ENCODE data around the gene TSPAN3. TPM values are rescaled to one million over a fixed set of nuclear protein-coding genes. Genes with fewer than 3 reads are reported as not detected.

The TSPAN3 gene
- total RNA-seq, 2 experiments from 2014 or later = 21.9 to 24.9 TPM

GRCh38 chr15:77035584-77035983 is 35.3 kb downstream of the TSPAN3 start:
- H3K27me3 Mint-ChIP-seq (ENCODE audit: low read depth) = no peaks in the 10 kb centered on the region
- CTCF ChIA-PET = interaction anchor here (1.0 to 4.4 kb wide), 16 partner anchors 10 to 462 kb away, joined by 3 to 34 read pairs (median 6); no protein-coding TSS in a partner anchor

GRCh38 chr15:77034695-77035489 is 36.0 kb downstream of the TSPAN3 start:
- Mint-ChIP-seq H3K4me1 (ENCODE audit: low read depth) (no peaks in the 10 kb centered on the region), H3K36me3 (ENCODE audit: low read depth) (peaks cover 31% of the 10 kb centered on the region), H3K4me3 (no peak overlapping the region), H3K27me3 (ENCODE audit: low read depth) (no peaks in the 10 kb centered on the region), H3K27ac (peak overlapping the region; percentile 65), H3K9me3 (peaks cover 9% of the 10 kb centered on the region)
- peak; percentile 65 for DNase-seq
- CTCF ChIA-PET = interaction anchor here (0.6 to 4.4 kb wide), 18 partner anchors 11 to 508 kb away, joined by 3 to 34 read pairs (median 5); no protein-coding TSS in a partner anchor
- intact Hi-C loops (cut with micrococcal nuclease) = no loop called here

More at GRCh38 chr15:77035584-77035983, 35.3 kb downstream of the TSPAN3 start:
- intact Hi-C loops (cut with micrococcal nuclease) = no loop called here
- DNase-seq = no peak
- H3K4me1 Mint-ChIP-seq (ENCODE audit: low read depth) = peaks cover under 1% of the 10 kb centered on the region
- peak overlapping the region; percentile 61 for H3K27ac Mint-ChIP-seq
- H3K9me3 Mint-ChIP-seq = peaks cover 9% of the 10 kb centered on the region
- no peak overlapping the region for H3K4me3 Mint-ChIP-seq
- peaks cover 31% of the 10 kb centered on the region for H3K36me3 Mint-ChIP-seq (ENCODE audit: low read depth)

GRCh38 chr15:77033729-77034671 is 36.9 kb downstream of the TSPAN3 start:
- Mint-ChIP-seq H3K36me3 (ENCODE audit: low read depth) (peaks cover 30% of the 10 kb centered on the region), H3K9me3 (peaks cover 9% of the 10 kb centered on the region), H3K4me3 (no peak overlapping the region), H3K27me3 (ENCODE audit: low read depth) (no peaks in the 10 kb centered on the region), H3K4me1 (ENCODE audit: low read depth) (no peaks in the 10 kb centered on the region), H3K27ac (peak overlapping the region; percentile 79)
- intact Hi-C loops (cut with micrococcal nuclease) = no loop called here
- no peak for DNase-seq
- CTCF ChIA-PET = interaction anchor here (0.6 to 4.4 kb wide), 14 partner anchors 11 to 509 kb away, joined by 3 to 34 read pairs (median 6); no protein-coding TSS in a partner anchor

GRCh38 chr15:77033417-77033728 is 37.5 kb downstream of the TSPAN3 start:
- peaks cover 28% of the 10 kb centered on the region for H3K36me3 Mint-ChIP-seq (ENCODE audit: low read depth)
- intact Hi-C loops (cut with micrococcal nuclease) = no loop called here
- CTCF ChIA-PET = interaction anchor here (0.9 to 4.4 kb wide), 3 partner anchors 10 to 59 kb away, joined by 8 to 34 read pairs (median 14); no protein-coding TSS in a partner anchor
- DNase-seq = peak; percentile 4
- H3K27me3 Mint-ChIP-seq (ENCODE audit: low read depth) = no peaks in the 10 kb centered on the region
- no peaks in the 10 kb centered on the region for H3K4me1 Mint-ChIP-seq (ENCODE audit: low read depth)
- no peak overlapping the region for H3K27ac Mint-ChIP-seq
- peaks cover 9% of the 10 kb centered on the region for H3K9me3 Mint-ChIP-seq
- H3K4me3 Mint-ChIP-seq = no peak overlapping the region

- H3K9me3 Mint-ChIP-seq = peaks cover 7% of the 10 kb centered on the region
- no peaks in the 10 kb centered on the region for H3K4me1 Mint-ChIP-seq (ENCODE audit: low read depth)
- intact Hi-C loops (cut with micrococcal nuclease) = no loop called here
- CTCF ChIA-PET = interaction anchor here (0.7 to 4.4 kb wide), 5 partner anchors 10 to 59 kb away, joined by 3 to 34 read pairs (median 14); no protein-coding TSS in a partner anchor
- H3K27me3 Mint-ChIP-seq (ENCODE audit: low read depth) = no peaks in the 10 kb centered on the region
- H3K27ac Mint-ChIP-seq = no peak overlapping the region
- H3K36me3 Mint-ChIP-seq (ENCODE audit: low read depth) = peaks cover 25% of the 10 kb centered on the region
- DNase-seq = peak; percentile 4
- no peak overlapping the region for H3K4me3 Mint-ChIP-seq
Measured at GRCh38 chr15:77032647-77033416, 38.1 kb downstream of the TSPAN3 start.

GRCh38 chr15:77032052-77032646 is 38.8 kb downstream of the TSPAN3 start:
- peaks cover 20% of the 10 kb centered on the region for H3K36me3 Mint-ChIP-seq (ENCODE audit: low read depth)
- H3K4me3 Mint-ChIP-seq = no peak overlapping the region
- H3K9me3 Mint-ChIP-seq = peaks cover under 1% of the 10 kb centered on the region
- intact Hi-C loops (cut with micrococcal nuclease) = no loop called here
- no peaks in the 10 kb centered on the region for H3K4me1 Mint-ChIP-seq (ENCODE audit: low read depth)
- H3K27ac Mint-ChIP-seq = peak overlapping the region; percentile 47
- CTCF ChIA-PET = interaction anchor here (0.7 to 2.3 kb wide), 4 partner anchors 13 to 91 kb away, joined by 3 to 16 read pairs (median 4); no protein-coding TSS in a partner anchor
- H3K27me3 Mint-ChIP-seq (ENCODE audit: low read depth) = no peaks in the 10 kb centered on the region
- peak; percentile 2 for DNase-seq

- intact Hi-C loops (cut with micrococcal nuclease) = no loop called here
- Mint-ChIP-seq H3K27me3 (ENCODE audit: low read depth) (no peaks in the 10 kb centered on the region), H3K9me3 (no peaks in the 10 kb centered on the region), H3K4me3 (no peak overlapping the region), H3K4me1 (ENCODE audit: low read depth) (no peaks in the 10 kb centered on the region), H3K36me3 (ENCODE audit: low read depth) (peaks cover 14% of the 10 kb centered on the region), H3K27ac (peak overlapping the region; percentile 66)
- CTCF ChIA-PET = interaction anchor here (0.6 to 2.3 kb wide), 5 partner anchors 29 to 1462 kb away, joined by 3 to 16 read pairs (median 5); no protein-coding TSS in a partner anchor
- peak; percentile 69 for DNase-seq
Measured at GRCh38 chr15:77031376-77032050, 39.4 kb downstream of the TSPAN3 start.

GRCh38 chr15:77030928-77031375 is 40.0 kb downstream of the TSPAN3 start:
- H3K4me3 Mint-ChIP-seq = no peak overlapping the region
- DNase-seq = peak; percentile 3
- H3K4me1 Mint-ChIP-seq (ENCODE audit: low read depth) = no peaks in the 10 kb centered on the region
- H3K27me3 Mint-ChIP-seq (ENCODE audit: low read depth) = no peaks in the 10 kb centered on the region
- CTCF ChIA-PET = interaction anchor here (0.6 to 2.3 kb wide), 5 partner anchors 28 to 1462 kb away, joined by 3 to 16 read pairs (median 5); no protein-coding TSS in a partner anchor
- H3K27ac Mint-ChIP-seq = peak overlapping the region; percentile 66
- peaks cover 9% of the 10 kb centered on the region for H3K36me3 Mint-ChIP-seq (ENCODE audit: low read depth)
- H3K9me3 Mint-ChIP-seq = no peaks in the 10 kb centered on the region
- intact Hi-C loops (cut with micrococcal nuclease) = no loop called here

- Mint-ChIP-seq H3K27me3 (ENCODE audit: low read depth) (no peaks in the 10 kb centered on the region), H3K4me1 (ENCODE audit: low read depth) (no peaks in the 10 kb centered on the region), H3K36me3 (ENCODE audit: low read depth) (peaks cover 7% of the 10 kb centered on the region), H3K9me3 (no peaks in the 10 kb centered on the region), H3K27ac (no peak overlapping the region), H3K4me3 (no peak overlapping the region)
- peak; percentile 4 for DNase-seq
- CTCF ChIA-PET = interaction anchor here (1.1 to 2.3 kb wide), 2 partner anchors 35 to 57 kb away, joined by 6 to 16 read pairs; partner anchors contain the start of gene PSTPIP1
- intact Hi-C loops (cut with micrococcal nuclease) = no loop called here
Measured at GRCh38 chr15:77030048-77030927, 40.6 kb downstream of the TSPAN3 start.
